Activated T-helper 9 cell treated with anti-CD3 and anti-CD28 coated beads, Interleukin-2, amount 50 U/mL, for 16 hours (primary cell): ENCODE results near the gene ATAD3C.
"Not testable (repeated sequence)": the region's sequence is repeated elsewhere in the genome, so short reads cannot be mapped to it uniquely, and the experiment has no call there.

Experiments
- DNase-seq: peaks from one replicate; pipeline ENCODE4 v3.0.0-alpha.2; 2020; ENCODE audit warnings: low read depth

Gene ATAD3C

GRCh38 chr1:1449099-1449739, at the start of gene ATAD3C:
Gene ATAD3C (plus strand): TSS chr1:1449689. CDS start chr1:1450684, 995 bp downstream.
- DNase-seq: no peak

- no peak for DNase-seq
Measured at GRCh38 chr1:1399872-1400575, 49.5 kb upstream of the ATAD3C start.

GRCh38 chr1:1400576-1401456, 48.7 kb upstream of the ATAD3C start:
- DNase-seq: no peak

- DNase-seq: no peak
Measured at GRCh38 chr1:1401457-1402010, 48.0 kb upstream of the ATAD3C start.

DNA sequence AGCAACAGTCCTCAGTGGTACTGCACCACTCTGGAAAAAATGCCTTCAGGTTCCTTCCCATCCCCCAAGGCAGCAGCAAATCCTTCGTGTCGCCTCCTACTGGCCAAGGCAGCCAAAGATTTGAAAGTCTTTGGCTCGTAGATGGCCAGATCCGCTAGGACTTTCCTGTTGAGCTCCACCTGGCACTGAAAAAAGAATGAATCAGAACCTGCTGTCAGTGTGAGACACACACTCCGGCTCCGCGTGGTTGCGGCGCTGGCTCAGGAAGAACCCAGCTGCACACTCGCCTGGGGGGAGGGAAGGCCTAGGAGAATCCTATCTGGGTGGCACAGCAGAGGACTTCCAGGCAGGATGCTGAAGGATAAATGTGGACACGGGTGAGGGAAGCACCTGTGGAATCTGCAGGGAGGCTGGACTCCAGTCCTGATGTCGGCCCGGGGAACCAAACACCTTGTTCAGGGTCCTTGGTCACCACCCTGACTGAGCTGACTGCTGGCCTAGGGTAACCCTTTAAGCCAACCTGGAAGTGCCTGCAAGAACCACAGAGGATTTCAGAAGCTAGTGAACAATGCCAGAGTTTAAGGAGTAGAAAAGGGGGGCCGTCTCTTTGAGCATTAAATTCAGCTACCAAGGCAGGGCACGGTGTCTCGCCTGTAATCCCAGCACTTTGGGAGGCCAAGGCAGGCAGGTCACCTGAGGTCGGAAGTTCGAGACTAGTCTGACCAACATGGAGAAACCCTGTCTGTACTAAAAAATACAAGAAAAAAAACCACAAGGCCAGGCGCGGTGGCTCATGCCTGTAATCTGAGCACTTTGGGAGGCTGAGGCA, 47.2 kb upstream of the ATAD3C start:
- no peak for DNase-seq

DNA sequence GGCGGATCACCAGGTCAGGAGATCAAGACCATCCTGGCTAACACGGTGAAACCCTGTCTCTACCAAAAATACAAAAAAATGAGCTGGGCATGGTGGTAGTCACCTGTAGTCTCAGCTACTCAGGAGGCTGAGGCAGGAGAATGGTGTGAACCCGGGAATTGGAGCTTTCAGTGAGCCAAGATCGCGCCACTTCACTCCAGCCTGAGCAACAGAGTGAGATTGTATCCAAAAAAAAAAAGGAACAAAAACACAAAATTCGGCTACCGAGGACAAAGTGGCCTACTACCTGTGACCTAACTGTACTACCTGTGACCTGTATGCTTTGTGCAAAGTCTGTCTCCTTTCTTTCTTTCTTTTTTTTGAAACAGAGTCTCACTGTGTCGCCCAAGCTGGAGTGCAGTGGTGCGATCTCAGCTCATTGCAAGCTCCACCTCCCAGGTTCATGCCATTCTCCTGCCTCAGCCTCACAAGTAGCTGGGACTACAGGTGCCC, 46.5 kb upstream of the ATAD3C start:
- not testable (repeated sequence) for DNase-seq

- DNase-seq: no peak
Measured at GRCh38 chr1:1403653-1404052, 45.8 kb upstream of the ATAD3C start.

GRCh38 chr1:1406101-1406820, 43.2 kb upstream of the ATAD3C start:
- DNase-seq: no peak

DNA sequence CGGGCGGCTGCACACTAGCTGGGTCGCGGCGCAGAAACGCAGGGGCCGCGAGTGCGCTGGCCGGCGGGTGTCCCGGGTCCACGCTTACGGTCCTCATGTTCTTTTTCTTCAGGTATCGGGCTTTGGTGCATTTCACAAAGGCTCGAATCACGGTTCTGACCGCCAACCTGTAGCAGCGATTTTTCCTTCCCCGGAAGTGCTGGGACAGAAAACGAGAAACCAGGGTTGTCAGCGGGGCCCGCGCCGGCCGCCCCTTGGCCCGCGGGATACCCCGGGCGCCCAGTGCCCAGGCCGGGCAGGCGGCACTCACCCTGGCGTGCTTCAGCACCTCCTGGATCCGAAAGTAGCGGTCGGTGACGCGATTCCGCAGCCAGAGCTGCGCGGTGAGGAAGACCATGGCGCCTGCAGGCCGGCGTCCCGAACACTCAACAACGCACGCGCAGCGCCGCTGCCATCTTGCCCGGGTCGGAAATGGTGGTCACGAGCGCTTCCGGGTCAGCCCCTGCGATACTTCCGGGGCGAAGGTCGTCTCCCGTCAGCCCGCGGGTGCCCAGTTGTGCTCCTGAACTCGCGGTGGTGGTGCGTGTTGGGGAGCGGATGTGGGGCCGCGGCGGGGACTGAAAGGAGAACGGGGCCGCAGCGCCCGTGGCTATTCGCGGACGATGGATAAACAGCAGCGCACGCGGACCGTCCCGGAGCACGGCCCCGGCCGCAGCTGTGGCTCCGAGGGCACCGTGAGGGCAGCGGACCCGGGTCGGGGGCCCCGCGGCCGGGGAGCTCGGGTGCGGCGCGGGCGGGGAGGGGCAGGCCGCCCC, 42.5 kb upstream of the ATAD3C start, which contains the start of gene MRPL20:
MRPL20 (minus strand) TSS at position 473 of the 815 bp plus-strand sequence; CDS start at position 397, 76 bp downstream.
- peak; percentile 96 for DNase-seq

- no peak for DNase-seq
Measured at GRCh38 chr1:1407636-1408318, 41.7 kb upstream of the ATAD3C start.

GRCh38 chr1:1410238-1410637, 39.3 kb upstream of the ATAD3C start:
- not testable (repeated sequence) for DNase-seq

- no peak for DNase-seq
Measured at GRCh38 chr1:1411626-1412025, 37.9 kb upstream of the ATAD3C start.

GRCh38 chr1:1412311-1412902, 37.1 kb upstream of the ATAD3C start:
- DNase-seq: not testable (repeated sequence)

DNA sequence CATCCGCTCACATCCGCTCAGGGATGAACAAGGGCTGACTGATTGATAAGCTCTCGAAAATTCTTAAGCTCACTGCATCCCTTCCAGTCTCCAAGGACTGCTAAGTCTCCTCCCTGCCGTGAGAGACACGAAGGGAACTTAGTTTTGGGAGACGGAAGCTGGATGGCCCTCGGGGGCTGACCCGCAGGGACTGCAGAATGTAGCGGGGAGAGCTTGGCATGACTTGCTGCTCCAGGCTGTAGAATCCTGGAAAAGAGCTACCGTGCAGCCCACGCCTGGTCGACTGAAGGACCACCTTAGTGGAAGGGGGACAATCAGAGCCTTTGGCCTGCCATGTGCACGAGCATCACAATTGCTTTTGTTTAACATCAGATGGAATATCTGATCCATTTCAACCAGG, 33.7 kb upstream of the ATAD3C start:
- no peak for DNase-seq

- not testable (repeated sequence) for DNase-seq
Measured at GRCh38 chr1:1417396-1417795, 32.1 kb upstream of the ATAD3C start.

GRCh38 chr1:1417825-1418463, 31.5 kb upstream of the ATAD3C start:
- not testable (repeated sequence) for DNase-seq

DNA sequence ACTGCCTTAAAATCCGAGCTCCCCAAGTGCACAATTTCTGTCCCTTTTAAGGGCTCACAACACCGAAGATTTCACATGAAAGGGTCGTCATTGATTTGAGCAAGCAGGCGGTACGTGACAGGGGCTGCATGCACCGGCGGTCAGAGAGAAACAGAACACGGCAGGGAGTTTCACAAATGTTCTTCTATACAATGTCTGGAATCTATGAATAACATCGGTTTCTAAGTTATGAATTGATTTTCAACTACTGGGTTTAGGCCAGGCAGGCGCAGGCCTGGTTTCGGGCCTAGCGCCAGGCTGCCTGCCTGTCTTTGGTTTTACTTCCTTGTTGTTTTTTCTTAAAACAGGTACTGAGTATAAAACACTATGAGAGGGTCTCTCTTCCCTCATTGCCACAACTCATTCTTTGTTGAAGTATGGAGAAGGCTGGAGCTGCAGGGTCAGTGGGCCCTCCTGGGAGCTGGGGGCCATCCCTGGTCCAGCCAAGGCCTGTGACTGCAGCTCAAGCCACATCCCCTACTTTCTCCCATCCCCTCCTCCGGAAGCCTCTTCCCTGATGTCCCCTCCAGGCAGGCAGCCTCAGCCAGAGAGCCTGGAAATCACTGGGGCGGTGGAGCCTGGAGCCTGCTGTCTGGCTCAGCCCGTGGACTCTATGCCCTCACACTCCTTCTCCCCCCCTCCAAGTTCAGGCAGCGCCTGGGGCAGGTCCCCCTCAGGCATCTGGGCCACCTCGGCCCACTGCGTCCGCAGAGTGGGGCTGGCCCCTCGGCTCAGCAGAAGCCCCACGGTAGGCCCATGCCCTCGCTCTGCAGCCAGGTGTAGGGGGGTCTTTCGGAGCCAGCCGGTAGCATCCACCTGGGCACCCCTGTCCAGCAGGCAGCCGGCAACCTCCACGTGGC, 30.8 kb upstream of the ATAD3C start:
- DNase-seq: no peak
